SK-N-SH treated with all-trans-retinoic acid at 6 μM for 48 hours (cell line): ENCODE data around the gene ABCD3.

Source experiments
- ARNTL ChIP-seq: fragments of 450-650 bp; formaldehyde crosslinking; IDR thresholded peaks from 2 replicates; pipeline ENCODE4 v1.5.0; 2020; ENCODE audit warnings: low read depth, mild to moderate bottlenecking, moderate library complexity, borderline replicate concordance
- CREB5 ChIP-seq: fragments of 250-450 bp; sonication (Bioruptor Pico); IDR thresholded peaks from 2 replicates; pipeline ENCODE4 v1.5.1; 2020; ENCODE audit warnings: low read depth, mild to moderate bottlenecking, moderate library complexity
- GLIS3 ChIP-seq: fragments of 250-450 bp; sonication (Bioruptor Pico); IDR thresholded peaks from 2 replicates; pipeline ENCODE4 v1.5.0; 2020; ENCODE audit warnings: mild to moderate bottlenecking, moderate library complexity
- PATZ1 ChIP-seq: fragments of 250-450 bp; sonication (Bioruptor Pico); IDR thresholded peaks from 2 replicates; pipeline ENCODE4 v1.8.0; 2020; ENCODE audit warnings: mild to moderate bottlenecking, moderate library complexity, borderline replicate concordance
- POU6F1 ChIP-seq: fragments of 250-450 bp; sonication (Bioruptor Pico); IDR thresholded peaks from 2 replicates; pipeline ENCODE4 v1.8.0; 2021; ENCODE audit warnings: low read depth, mild to moderate bottlenecking, moderate library complexity, borderline replicate concordance
- RARB ChIP-seq: fragments of 250-450 bp; sonication (Bioruptor Pico); IDR thresholded peaks from 2 replicates; pipeline ENCODE4 v1.8.0; 2021; ENCODE audit warnings: mild to moderate bottlenecking, moderate library complexity
- TCF4 ChIP-seq: fragments of 250-450 bp; sonication (Bioruptor Pico); IDR thresholded peaks from 2 replicates; pipeline ENCODE4 v1.8.0; 2021; ENCODE audit warnings: mild to moderate bottlenecking, moderate library complexity, borderline replicate concordance
- TOX ChIP-seq: fragments of 250-450 bp; sonication (Bioruptor Pico); IDR thresholded peaks from 2 replicates; pipeline ENCODE4 v1.8.0; 2021; ENCODE audit warnings: mild to moderate bottlenecking, moderate library complexity, borderline replicate concordance
- TSHZ2 ChIP-seq: fragments of 250-450 bp; sonication (Bioruptor Pico); IDR thresholded peaks from 2 replicates; pipeline ENCODE4 v1.5.0; 2020; ENCODE audit warnings: mild to moderate bottlenecking, moderate library complexity
- ZNF8 ChIP-seq: fragments of 450-650 bp; formaldehyde crosslinking; IDR thresholded peaks from 2 replicates; pipeline ENCODE4 v1.5.0; 2020; ENCODE audit warnings: mild to moderate bottlenecking, moderate library complexity

- TF ChIP-seq ZNF8 (CRISPR knock-in tag) = no peak
- TF ChIP-seq PATZ1 (CRISPR knock-in tag) = no peak
- no peak for TF ChIP-seq CREB5 (CRISPR knock-in tag)
- TF ChIP-seq TCF4 (CRISPR knock-in tag) = no peak
- TF ChIP-seq RARB = no peak
- no peak for TF ChIP-seq POU6F1 (CRISPR knock-in tag)
- no peak for TF ChIP-seq GLIS3 (CRISPR knock-in tag)
- no peak for TF ChIP-seq ARNTL (CRISPR knock-in tag)
- no peak for TF ChIP-seq TOX
- TF ChIP-seq TSHZ2 = no peak
These were observed 21.7 kb upstream of the ABCD3 start for GRCh38 chr1:94396356-94397010.
